ENCODE results near the gene GRIN2A.

GRCh38 chr16:9723136-9723535 is 459.1 kb downstream of the GRIN2A start:
- TF ChIP-seq, protein P1, sequence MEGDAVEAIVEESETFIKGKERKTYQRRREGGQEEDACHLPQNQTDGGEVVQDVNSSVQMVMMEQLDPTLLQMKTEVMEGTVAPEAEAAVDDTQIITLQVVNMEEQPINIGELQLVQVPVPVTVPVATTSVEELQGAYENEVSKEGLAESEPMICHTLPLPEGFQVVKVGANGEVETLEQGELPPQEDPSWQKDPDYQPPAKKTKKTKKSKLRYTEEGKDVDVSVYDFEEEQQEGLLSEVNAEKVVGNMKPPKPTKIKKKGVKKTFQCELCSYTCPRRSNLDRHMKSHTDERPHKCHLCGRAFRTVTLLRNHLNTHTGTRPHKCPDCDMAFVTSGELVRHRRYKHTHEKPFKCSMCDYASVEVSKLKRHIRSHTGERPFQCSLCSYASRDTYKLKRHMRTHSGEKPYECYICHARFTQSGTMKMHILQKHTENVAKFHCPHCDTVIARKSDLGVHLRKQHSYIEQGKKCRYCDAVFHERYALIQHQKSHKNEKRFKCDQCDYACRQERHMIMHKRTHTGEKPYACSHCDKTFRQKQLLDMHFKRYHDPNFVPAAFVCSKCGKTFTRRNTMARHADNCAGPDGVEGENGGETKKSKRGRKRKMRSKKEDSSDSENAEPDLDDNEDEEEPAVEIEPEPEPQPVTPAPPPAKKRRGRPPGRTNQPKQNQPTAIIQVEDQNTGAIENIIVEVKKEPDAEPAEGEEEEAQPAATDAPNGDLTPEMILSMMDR (IDR thresholded peaks at IDR 0.05): no peak
- no peak for TF ChIP-seq POLR2A (IDR thresholded peaks at IDR 0.05)

Data from Peyer's patch (tissue), 4 donors.